Inflammatory macrophage (primary cell): Measurements from ENCODE around the gene THNSL1.

Source experiments
- DNase-seq, 2 donors: peaks; one replicate each; pipeline ENCODE4 v3.0.0-alpha.2; 2020 to 2022

The THNSL1 gene

GRCh38 chr10:25061125-25061524 is 44.7 kb downstream of the THNSL1 start:
- no peak for DNase-seq

- DNase-seq, result no peak
Measured at GRCh38 chr10:25061711-25062449, 45.5 kb downstream of the THNSL1 start.

- DNase-seq, result no peak
Measured at GRCh38 chr10:25063157-25063556, 46.7 kb downstream of the THNSL1 start.

- DNase-seq, result no peak
Measured at GRCh38 chr10:25063644-25064043, 47.2 kb downstream of the THNSL1 start.

GRCh38 chr10:25064401-25064800 is 48.0 kb downstream of the THNSL1 start:
- DNase-seq, result no peak

GRCh38 chr10:25065761-25066476 is 49.5 kb downstream of the THNSL1 start:
- DNase-seq, result no peak

GRCh38 chr10:25068152-25069058 is 52.0 kb downstream of the THNSL1 start:
- no peak for DNase-seq

- no peak for DNase-seq
Measured at GRCh38 chr10:25071227-25071626, 54.8 kb downstream of the THNSL1 start.

- DNase-seq, result no peak
Measured at GRCh38 chr10:25072786-25073185, 56.4 kb downstream of the THNSL1 start.

- no peak for DNase-seq
Measured at GRCh38 chr10:25075825-25076224, 59.4 kb downstream of the THNSL1 start.
